ENCODE measurements around the gene EIF3I. TPM values are rescaled to one million over a fixed set of nuclear protein-coding genes. Genes with fewer than 3 reads are reported as not detected.

EIF3I gene
- total RNA-seq, 2 experiments from 2014 or later = 123 to 130 TPM

DNA sequence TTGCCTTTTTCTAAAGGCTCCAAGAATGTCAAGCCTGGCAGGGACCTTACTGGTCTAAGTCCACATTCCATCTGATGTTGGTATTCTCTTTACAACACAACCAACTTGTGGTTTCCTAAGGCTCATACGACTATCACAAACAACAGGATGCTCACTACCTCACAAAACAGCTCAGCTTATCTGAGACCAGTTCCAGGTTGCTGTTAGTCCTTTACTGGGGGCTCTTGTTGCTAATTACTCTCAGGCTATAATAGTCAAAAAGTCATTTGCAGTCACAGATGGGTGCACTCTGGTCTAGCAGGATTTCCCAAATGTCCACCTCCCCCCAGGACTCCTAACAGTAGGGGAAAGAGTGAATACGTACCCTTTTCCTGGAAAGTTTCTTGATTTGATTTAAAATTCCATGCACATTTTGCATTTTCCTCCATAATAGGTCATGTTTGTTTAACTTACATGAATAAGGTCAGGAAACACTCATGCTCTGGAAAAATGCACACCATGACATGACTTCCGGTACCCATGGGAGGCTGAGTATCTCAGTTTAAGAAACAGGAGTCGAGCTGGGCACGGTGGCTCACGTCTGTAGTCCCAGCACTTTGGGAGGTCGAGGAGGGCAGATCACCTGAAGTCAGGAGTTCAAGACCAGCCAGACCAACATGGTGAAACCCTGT lies 44.8 kb downstream of the EIF3I start:
- Mint-ChIP-seq H3K4me1 (peaks cover 48% of the 10 kb centered on the region), H3K36me3 (peaks cover 34% of the 10 kb centered on the region)

DNA sequence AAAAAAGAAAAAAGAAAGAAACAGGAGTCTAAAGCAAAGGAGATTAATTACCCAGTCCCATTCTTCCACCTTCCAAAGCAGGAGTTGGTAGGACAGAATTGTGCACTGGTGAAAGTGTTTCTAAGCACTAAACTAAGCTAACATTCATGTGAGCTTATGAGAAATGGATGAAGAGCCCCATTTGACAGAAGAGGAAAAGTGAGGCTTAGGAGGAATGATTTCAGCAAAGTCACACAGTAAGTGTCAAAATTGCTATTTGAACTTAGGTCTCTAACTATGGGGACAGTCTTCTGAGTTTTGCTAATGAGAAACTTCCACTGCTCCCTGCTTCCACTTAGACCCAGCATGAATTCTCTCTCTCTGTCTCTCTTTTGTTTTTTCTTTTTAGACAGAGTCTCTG lies 47.5 kb downstream of the EIF3I start:
- Mint-ChIP-seq H3K27ac (peak overlapping the region; percentile 68), H3K27me3 (no peaks in the 10 kb centered on the region), H3K9me3 (no peaks in the 10 kb centered on the region), H3K4me3 (no peak overlapping the region), H3K4me1 (peaks cover 59% of the 10 kb centered on the region), H3K36me3 (peaks cover 46% of the 10 kb centered on the region)
- DNase-seq (no peak), ATAC-seq (ENCODE audit: low read depth) (no peak)
- POLR2A ChIA-PET = interaction anchor here (0.7 to 16.7 kb wide), 6 partner anchors 11 to 142 kb away, joined by 3 to 183 read pairs (median 4); partner anchors contain the start of gene LCK

More for the DNA sequence above, 44.8 kb downstream of the EIF3I start:
- DNase-seq (no peak), ATAC-seq (ENCODE audit: low read depth) (peak; percentile 44)
- POLR2A ChIA-PET = interaction anchor here (0.6 to 16.7 kb wide), 5 partner anchors 11 to 54 kb away, joined by 3 to 183 read pairs (median 7); partner anchors contain the start of genes HDAC1 and LCK
- Mint-ChIP-seq H3K27ac (peak overlapping the region; percentile 99), H3K27me3 (no peaks in the 10 kb centered on the region), H3K9me3 (no peaks in the 10 kb centered on the region), H3K4me3 (peak overlapping the region; percentile 90)

DNA sequence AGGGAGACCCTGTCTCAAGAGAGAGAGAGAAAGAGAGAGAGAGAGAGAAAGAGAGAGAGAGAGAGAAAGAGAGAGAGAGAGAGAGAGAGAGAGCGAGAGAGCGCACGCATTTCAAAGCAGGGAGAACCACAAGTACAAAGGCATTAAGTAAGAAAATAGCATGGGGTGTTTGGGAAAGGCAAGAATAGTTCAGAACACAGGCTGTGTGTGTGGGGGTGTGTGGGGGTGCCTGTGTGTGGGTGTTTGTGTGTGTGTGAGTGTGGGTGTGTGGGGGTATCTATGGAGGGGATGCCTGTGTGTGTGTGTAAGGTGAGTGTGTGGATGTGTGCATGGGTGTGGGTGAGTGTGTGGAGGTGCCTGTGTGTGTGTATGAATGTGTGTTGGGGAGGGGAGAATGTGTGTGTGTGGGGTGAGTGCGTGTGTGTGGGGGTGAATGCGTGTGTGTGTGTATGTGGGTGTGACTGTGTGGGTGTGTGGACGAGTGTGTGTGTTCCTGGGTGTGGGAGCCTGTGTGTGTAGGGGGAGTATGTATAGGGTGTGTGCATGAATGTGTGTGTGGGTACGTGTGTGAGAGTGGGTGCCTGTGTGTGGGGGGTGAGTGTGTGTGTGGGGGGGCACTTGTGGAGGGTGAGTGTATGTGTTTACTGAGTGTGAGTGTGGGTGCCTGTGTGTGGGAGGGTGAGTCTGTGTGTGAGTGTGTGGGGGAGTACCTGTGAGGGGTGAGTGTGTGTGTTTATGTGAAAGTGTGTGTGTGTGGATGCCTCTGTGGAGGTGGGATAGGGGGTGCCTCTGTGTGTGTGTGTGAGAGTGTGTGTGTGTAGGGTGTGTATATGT lies 50.6 kb downstream of the EIF3I start:
- H3K27ac Mint-ChIP-seq = peak overlapping the region; percentile 91
- peaks cover 54% of the 10 kb centered on the region for H3K4me1 Mint-ChIP-seq
- H3K27me3 Mint-ChIP-seq = no peaks in the 10 kb centered on the region
- no peak for DNase-seq
- peak; percentile 3 for ATAC-seq (ENCODE audit: low read depth)
- peaks cover 51% of the 10 kb centered on the region for H3K36me3 Mint-ChIP-seq
- peak overlapping the region; percentile 83 for H3K4me3 Mint-ChIP-seq
- no peaks in the 10 kb centered on the region for H3K9me3 Mint-ChIP-seq
- POLR2A ChIA-PET = interaction anchor here (0.7 to 16.7 kb wide), 11 partner anchors 8 to 52 kb away, joined by 3 to 183 read pairs (median 5); partner anchors contain the start of genes HDAC1 and LCK

DNA sequence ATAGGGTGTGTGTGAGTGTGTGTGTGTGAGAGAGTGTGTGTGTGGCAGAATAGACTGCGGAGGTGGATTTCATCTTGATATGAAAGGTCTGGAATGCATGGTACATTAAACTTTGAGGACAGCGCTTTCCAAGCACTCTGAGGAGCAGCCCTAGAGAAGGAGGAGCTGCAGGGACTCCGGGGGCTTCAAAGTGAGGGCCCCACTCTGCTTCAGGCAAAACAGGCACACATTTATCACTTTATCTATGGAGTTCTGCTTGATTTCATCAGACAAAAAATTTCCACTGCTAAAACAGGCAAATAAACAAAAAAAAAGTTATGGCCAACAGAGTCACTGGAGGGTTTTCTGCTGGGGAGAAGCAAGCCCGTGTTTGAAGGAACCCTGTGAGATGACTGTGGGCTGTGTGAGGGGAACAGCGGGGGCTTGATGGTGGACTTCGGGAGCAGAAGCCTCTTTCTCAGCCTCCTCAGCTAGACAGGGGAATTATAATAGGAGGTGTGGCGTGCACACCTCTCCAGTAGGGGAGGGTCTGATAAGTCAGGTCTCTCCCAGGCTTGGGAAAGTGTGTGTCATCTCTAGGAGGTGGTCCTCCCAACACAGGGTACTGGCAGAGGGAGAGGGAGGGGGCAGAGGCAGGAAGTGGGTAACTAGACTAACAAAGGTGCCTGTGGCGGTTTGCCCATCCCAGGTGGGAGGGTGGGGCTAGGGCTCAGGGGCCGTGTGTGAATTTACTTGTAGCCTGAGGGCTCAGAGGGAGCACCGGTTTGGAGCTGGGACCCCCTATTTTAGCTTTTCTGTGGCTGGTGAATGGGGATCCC lies 51.4 kb downstream of the EIF3I start:
- peak; percentile 70 for DNase-seq
- ATAC-seq (ENCODE audit: low read depth) = peak; percentile 80
- Mint-ChIP-seq H3K4me1 (peaks cover 56% of the 10 kb centered on the region), H3K27me3 (no peaks in the 10 kb centered on the region), H3K9me3 (no peaks in the 10 kb centered on the region), H3K4me3 (peak overlapping the region; percentile 83), H3K36me3 (peaks cover 60% of the 10 kb centered on the region), H3K27ac (peak overlapping the region; percentile 91)
- POLR2A ChIA-PET = interaction anchor here (0.5 to 2.4 kb wide), 11 partner anchors 9 to 516 kb away, joined by 3 to 14 read pairs (median 4); partner anchors contain the start of genes HDAC1 and LCK

GRCh38 chr1:32274646-32275340 lies 52.6 kb downstream of the EIF3I start:
- peak overlapping the region; percentile 91 for H3K27ac Mint-ChIP-seq
- peaks cover 71% of the 10 kb centered on the region for H3K36me3 Mint-ChIP-seq
- no peaks in the 10 kb centered on the region for H3K9me3 Mint-ChIP-seq
- no peaks in the 10 kb centered on the region for H3K27me3 Mint-ChIP-seq
- H3K4me3 Mint-ChIP-seq = peak overlapping the region; percentile 83
- H3K4me1 Mint-ChIP-seq = peaks cover 52% of the 10 kb centered on the region
- POLR2A ChIA-PET = interaction anchor here (0.8 to 2.4 kb wide), 10 partner anchors 12 to 61 kb away, joined by 3 to 14 read pairs (median 4); partner anchors contain the start of genes HDAC1, LCK and MARCKSL1
- ATAC-seq (ENCODE audit: low read depth) (no peak), DNase-seq (no peak)

DNA sequence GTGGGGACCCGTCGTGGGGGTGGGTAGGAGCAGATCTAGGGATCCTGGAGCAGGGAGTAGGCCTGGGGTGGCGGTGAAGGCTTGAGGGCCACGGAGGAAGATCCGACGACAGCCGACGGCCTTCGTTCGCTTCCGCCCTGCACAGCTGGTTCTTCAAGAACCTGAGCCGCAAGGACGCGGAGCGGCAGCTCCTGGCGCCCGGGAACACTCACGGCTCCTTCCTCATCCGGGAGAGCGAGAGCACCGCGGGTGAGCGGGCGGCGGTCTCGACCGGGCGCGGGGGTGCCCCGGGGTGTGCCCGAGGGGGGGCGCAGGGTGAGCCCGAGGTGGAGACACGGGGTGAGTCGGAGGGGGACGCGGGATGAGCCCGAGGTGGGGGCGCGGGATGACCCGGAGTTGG lies 53.2 kb downstream of the EIF3I start:
- Mint-ChIP-seq H3K4me3 (no peak overlapping the region), H3K36me3 (peaks cover 72% of the 10 kb centered on the region), H3K9me3 (no peaks in the 10 kb centered on the region), H3K4me1 (peaks cover 50% of the 10 kb centered on the region), H3K27ac (peak overlapping the region; percentile 91), H3K27me3 (no peaks in the 10 kb centered on the region)
- DNase-seq = no peak
- ATAC-seq (ENCODE audit: low read depth) = no peak
- POLR2A ChIA-PET = interaction anchor here (0.8 to 2.4 kb wide), 5 partner anchors 16 to 61 kb away, joined by 3 to 14 read pairs (median 4); partner anchors contain the start of genes HDAC1 and MARCKSL1

GRCh38 chr1:32276032-32276782 lies 54.0 kb downstream of the EIF3I start:
- Mint-ChIP-seq H3K4me3 (no peak overlapping the region), H3K9me3 (no peaks in the 10 kb centered on the region), H3K4me1 (peaks cover 47% of the 10 kb centered on the region), H3K27me3 (no peaks in the 10 kb centered on the region), H3K27ac (no peak overlapping the region), H3K36me3 (peaks cover 72% of the 10 kb centered on the region)
- POLR2A ChIA-PET = interaction anchor here (0.6 to 1.2 kb wide), 4 partner anchors 21 to 241 kb away, joined by 3 to 6 read pairs (median 4); partner anchors contain the start of gene BSDC1
- DNase-seq = no peak
- ATAC-seq (ENCODE audit: low read depth) = no peak

Other genes with a start within 250 kb of the EIF3I start
- 100 to 1,000 TPM; 162 TPM for gene KHDRBS1, start 208.5 kb upstream of the EIF3I start, total RNA-seq
- 10 to 100 TPM; 27.1 to 28.4 TPM for gene TMEM39B, start 149.5 kb upstream of the EIF3I start, total RNA-seq
- 10 to 100 TPM; 63.8 to 69.8 TPM for gene KPNA6, start 114.4 kb upstream of the EIF3I start, total RNA-seq
- gene TXLNA, start 42.7 kb upstream of the EIF3I start, total RNA-seq = 10 to 100 TPM; 62.5 to 68.8 TPM
- gene CCDC28B, start 21.8 kb upstream of the EIF3I start, total RNA-seq = 10 to 100 TPM; 48.6 to 55.6 TPM
- gene IQCC, start 16.7 kb upstream of the EIF3I start, total RNA-seq = 1 to 10 TPM; 4.9 to 6.0 TPM
- gene DCDC2B, start 13.3 kb upstream of the EIF3I start, total RNA-seq = under 1 TPM; 0.17 to 0.22 TPM
- gene TMEM234, start 54 bp upstream of the EIF3I start, total RNA-seq = 10 to 100 TPM; 15.7 to 16.5 TPM
- gene FAM167B, start 24.8 kb downstream of the EIF3I start, total RNA-seq = 1 to 10 TPM in 1 of 2 experiments, under 1 TPM in 1; 0.88 to 1.1 TPM
- 100 to 1,000 TPM; 460 to 472 TPM for gene LCK, start 28.9 kb downstream of the EIF3I start, total RNA-seq
- gene HDAC1, start 69.7 kb downstream of the EIF3I start, total RNA-seq = 100 to 1,000 TPM; 195 to 197 TPM
- 10 to 100 TPM; 21.7 to 22.0 TPM for gene MARCKSL1, start 113.8 kb downstream of the EIF3I start, total RNA-seq
- 10 to 100 TPM; 17.4 to 17.6 TPM for gene FAM229A, start 140.1 kb downstream of the EIF3I start, total RNA-seq
- 1 to 10 TPM in 1 of 2 experiments, under 1 TPM in 1; 0.51 to 1.6 TPM for gene TSSK3, start 140.1 kb downstream of the EIF3I start, total RNA-seq
- 10 to 100 TPM; 58.0 to 63.2 TPM for gene BSDC1, start 172.0 kb downstream of the EIF3I start, total RNA-seq
- gene ZBTB8B, start 242.7 kb downstream of the EIF3I start, total RNA-seq = not detected